ENCODE measurements around the gene PAX7.

DNA sequence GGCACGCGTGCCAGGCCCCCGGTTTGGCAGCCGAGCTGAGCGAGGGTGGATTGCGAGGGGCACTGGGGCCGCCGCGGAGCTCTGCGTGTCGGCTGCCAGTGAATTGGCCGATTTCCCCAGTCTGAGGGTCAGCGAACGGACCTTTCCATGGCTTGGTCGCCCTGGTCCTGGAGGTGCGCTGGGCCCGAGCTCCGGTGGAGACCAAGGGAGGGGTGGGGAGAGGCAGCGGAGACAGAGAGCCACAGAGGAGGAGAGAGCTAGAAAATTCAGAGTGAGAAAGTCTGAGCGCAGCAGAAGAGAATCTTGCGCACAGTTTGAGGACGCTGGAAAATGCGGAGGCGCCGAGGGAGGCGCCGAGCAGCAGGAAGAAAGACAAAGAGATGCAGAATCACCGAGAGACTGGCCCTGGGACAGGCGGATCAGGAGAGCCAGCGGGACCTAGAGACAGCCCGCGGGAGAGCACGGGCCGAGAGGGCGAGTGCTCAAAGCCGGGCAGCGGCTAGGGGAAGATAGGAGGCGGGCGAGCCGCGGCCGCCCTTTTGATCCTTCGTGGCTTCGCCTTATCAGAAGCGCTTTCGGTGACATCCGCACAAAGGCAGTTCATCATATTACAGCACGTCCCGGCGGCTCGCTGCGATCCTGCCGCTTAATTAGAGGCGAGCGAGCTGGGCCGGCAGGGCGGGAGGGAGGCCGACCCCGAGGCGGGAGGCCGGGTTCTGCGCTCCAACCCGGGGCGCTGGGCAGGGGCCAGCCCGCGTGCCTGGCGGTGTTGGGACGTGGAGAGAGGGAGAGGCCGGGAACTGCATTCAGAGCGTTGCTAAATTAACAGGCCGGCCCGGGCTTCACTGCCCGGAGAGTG is 12.7 kb downstream of the PAX7 start:
- TF ChIP-seq, protein P1, sequence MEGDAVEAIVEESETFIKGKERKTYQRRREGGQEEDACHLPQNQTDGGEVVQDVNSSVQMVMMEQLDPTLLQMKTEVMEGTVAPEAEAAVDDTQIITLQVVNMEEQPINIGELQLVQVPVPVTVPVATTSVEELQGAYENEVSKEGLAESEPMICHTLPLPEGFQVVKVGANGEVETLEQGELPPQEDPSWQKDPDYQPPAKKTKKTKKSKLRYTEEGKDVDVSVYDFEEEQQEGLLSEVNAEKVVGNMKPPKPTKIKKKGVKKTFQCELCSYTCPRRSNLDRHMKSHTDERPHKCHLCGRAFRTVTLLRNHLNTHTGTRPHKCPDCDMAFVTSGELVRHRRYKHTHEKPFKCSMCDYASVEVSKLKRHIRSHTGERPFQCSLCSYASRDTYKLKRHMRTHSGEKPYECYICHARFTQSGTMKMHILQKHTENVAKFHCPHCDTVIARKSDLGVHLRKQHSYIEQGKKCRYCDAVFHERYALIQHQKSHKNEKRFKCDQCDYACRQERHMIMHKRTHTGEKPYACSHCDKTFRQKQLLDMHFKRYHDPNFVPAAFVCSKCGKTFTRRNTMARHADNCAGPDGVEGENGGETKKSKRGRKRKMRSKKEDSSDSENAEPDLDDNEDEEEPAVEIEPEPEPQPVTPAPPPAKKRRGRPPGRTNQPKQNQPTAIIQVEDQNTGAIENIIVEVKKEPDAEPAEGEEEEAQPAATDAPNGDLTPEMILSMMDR (IDR thresholded peaks at IDR 0.05; ENCODE audit: extremely low read depth in 1 of 2, insufficient read depth in 1 of 2, low read depth in 1 of 2, low read length in 2 of 2): no peak
- no peak for TF ChIP-seq POLR2A (IDR thresholded peaks at IDR 0.05; ENCODE audit: low read depth, low read length)
